Measurements from ENCODE around the gene LRP2. TPM values are rescaled to one million over a fixed set of nuclear protein-coding genes. Genes with fewer than 3 reads are reported as not detected.

LRP2 gene
- total and polyA plus RNA-seq, 10 of the 15 experiments (the other 5 are each of a cell fraction or from before 2014, with no cell fraction given) = 0.01 to 0.19 (median 0.06) TPM; not detected in 5

- BruUV-seq (replicated peaks) = no TSS peak
- intact Hi-C loops (cut with micrococcal nuclease; ENCODE audit: unreplicated experiment) = no loop called here
- TF ChIP-seq HSF1 (IDR thresholded peaks at IDR 0.05; ENCODE audit: low read depth, low read length) (no peak), RAD21 (IDR thresholded peaks at IDR 0.05; ENCODE audit: insufficient read depth, low read depth, low read length) (no peak), ZBED1 (IDR thresholded peaks at IDR 0.05; ENCODE audit: borderline replicate concordance) (no peak), SUZ12 (IDR thresholded peaks at IDR 0.05; ENCODE audit: unreplicated experiment) (no peak), RAD51 (IDR thresholded peaks at IDR 0.05) (no peak), SMAD1 (IDR thresholded peaks at IDR 0.05; ENCODE audit: low read depth, partially characterized antibody) (no peak), NFYA (IDR thresholded peaks at IDR 0.05; ENCODE audit: borderline replicate concordance, low read depth, low read length) (no peak), SIN3A (IDR thresholded peaks at IDR 0.05; ENCODE audit: low read depth, low read length) (no peak), EP300 (IDR thresholded peaks at IDR 0.05; ENCODE audit: borderline replicate concordance in 1 of 2, control insufficient read depth in 1 of 2, low read depth in 2 of 2, low read length in 2 of 2) (no peak), DPF2 (IDR thresholded peaks at IDR 0.05) (no peak), MYB (IDR thresholded peaks at IDR 0.05; ENCODE audit: borderline replicate concordance, low read depth, low read length) (no peak)
- H3K4me2 ChIP-seq (ENCODE audit: control insufficient read depth, insufficient read depth) = no peak overlapping the region
- H3K79me2 ChIP-seq (ENCODE audit: control insufficient read depth, insufficient read depth, low read length) = no peaks in the 10 kb centered on the region
- H4K20me1 ChIP-seq (ENCODE audit: control insufficient read depth, insufficient read depth) = no peaks in the 10 kb centered on the region
- ChIA-PET RAD21 (ENCODE audit: unreplicated experiment) (interaction anchor here (0.6 kb wide), 1 partner anchor 748 kb away, joined by 5 read pairs; no protein-coding TSS in a partner anchor), CTCF (interaction anchor here (0.6 to 0.8 kb wide), 2 partner anchors 10 to 12 kb away, joined by 3 to 4 read pairs; no protein-coding TSS in a partner anchor), POLR2A (no interaction called here), SMC1A (ENCODE audit: uncharacterized antibody, unreplicated experiment) (no interaction called here)
- WGBS (ENCODE audit: insufficient coverage, insufficient replicate concordance, low lambda C conversion rate, missing lambda C conversion rate) = 16% methylated on average over 4 of the region's 4 CpGs
- H3K9me3 ChIP-seq (replicated peaks; ENCODE audit: control insufficient read depth, insufficient read depth, low read length) = no peaks in the 10 kb centered on the region
- peaks cover 0 to 3% of the 10 kb centered on the region in 2 experiments; a peak in 2 of 4 replicates for H3K27me3 ChIP-seq (replicated peaks in 1 of 2; ENCODE audit: control insufficient read depth in 2 of 2, insufficient read depth in 2 of 2, low read length in 1 of 2)
- DNase-seq (ENCODE audit: low read depth, low spot score) (no peak), FAIRE-seq (no peak), ATAC-seq (no peak)
- no peak overlapping the region for H3K27ac ChIP-seq (ENCODE audit: control insufficient read depth, insufficient read depth)
- in situ Hi-C loops (cut with MboI) = loop anchor here (25.0 kb wide), 1 partner anchor 792 kb away; no protein-coding TSS in a partner anchor
- no peak overlapping the region for H2AFZ ChIP-seq (ENCODE audit: control insufficient read depth, low read depth, low read length)
- no peaks in the 10 kb centered on the region for H3K36me3 ChIP-seq (ENCODE audit: control insufficient read depth in 2 of 2, insufficient read depth in 2 of 2, low read length in 1 of 2)
- no peak overlapping the region for H3K4me3 ChIP-seq
- no peaks in the 10 kb centered on the region for H3K4me1 ChIP-seq (ENCODE audit: control insufficient read depth, insufficient read depth, low read length)
- H3K9ac ChIP-seq (ENCODE audit: control insufficient read depth, insufficient read depth, low read length) = no peak overlapping the region
These were observed 242.5 kb downstream of the LRP2 start for GRCh38 chr2:169119851-169120250.

Measured in GM12878 (cell line).